Body of pancreas (tissue), 4 donors: ENCODE results near the gene WDR26.

Experiments
- POLR2A ChIP-seq, 3 donors: fragments of 450-650 bp; IDR thresholded peaks; one replicate each; pipeline ENCODE4 v1.6.1; 2016; ENCODE audit warnings: antibody characterized with exemption in 3 of 3, mild to moderate bottlenecking in 2 of 3
- TF ChIP-seq, protein P1 (sequence below), 7 experiments: fragments of 450-650 bp in 4 of 7; fragments of 200-600 bp in 3 of 7; sonication (generic) in 3 of 7; IDR thresholded peaks; one replicate each; pipeline ENCODE4 v1.5.1; 2016 to 2019; ENCODE audit warnings: antibody characterized with exemption in 7 of 7

DNA sequence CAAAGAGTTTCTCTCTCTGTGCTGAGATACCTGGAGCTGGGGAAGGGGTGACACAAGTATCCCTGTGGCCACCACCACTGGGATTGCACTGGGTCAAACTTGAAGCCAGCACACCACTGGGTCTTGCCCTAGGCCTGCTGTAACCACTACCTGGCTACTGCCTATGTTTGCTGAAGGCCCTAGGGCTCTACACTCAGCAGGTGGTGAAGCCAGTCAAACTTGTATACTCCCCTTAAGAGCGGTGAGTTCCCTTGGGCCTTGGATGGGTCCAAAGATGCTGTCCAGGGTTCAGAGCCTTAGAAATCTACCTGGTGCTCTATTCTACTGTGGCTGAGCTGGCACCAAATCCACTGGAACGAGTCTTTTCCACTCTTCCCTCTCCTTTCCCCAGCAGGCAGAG lies 47.0 kb upstream of the WDR26 start:
- TF ChIP-seq POLR2A (IDR thresholded peaks at IDR 0.05): no peak
- TF ChIP-seq, protein P1, sequence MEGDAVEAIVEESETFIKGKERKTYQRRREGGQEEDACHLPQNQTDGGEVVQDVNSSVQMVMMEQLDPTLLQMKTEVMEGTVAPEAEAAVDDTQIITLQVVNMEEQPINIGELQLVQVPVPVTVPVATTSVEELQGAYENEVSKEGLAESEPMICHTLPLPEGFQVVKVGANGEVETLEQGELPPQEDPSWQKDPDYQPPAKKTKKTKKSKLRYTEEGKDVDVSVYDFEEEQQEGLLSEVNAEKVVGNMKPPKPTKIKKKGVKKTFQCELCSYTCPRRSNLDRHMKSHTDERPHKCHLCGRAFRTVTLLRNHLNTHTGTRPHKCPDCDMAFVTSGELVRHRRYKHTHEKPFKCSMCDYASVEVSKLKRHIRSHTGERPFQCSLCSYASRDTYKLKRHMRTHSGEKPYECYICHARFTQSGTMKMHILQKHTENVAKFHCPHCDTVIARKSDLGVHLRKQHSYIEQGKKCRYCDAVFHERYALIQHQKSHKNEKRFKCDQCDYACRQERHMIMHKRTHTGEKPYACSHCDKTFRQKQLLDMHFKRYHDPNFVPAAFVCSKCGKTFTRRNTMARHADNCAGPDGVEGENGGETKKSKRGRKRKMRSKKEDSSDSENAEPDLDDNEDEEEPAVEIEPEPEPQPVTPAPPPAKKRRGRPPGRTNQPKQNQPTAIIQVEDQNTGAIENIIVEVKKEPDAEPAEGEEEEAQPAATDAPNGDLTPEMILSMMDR (IDR thresholded peaks at IDR 0.05): no peak
